NB4 (cell line): Measurements from ENCODE around the gene TADA2B.

Experiments
- CTCF ChIP-seq: IDR thresholded peaks from one replicate; pipeline ENCODE4 v1.5.1; 2012; ENCODE audit warnings: low read depth, low read length
- MAX ChIP-seq: IDR thresholded peaks from 2 replicates; pipeline ENCODE4 v1.6.1; 2011; ENCODE audit warnings: low read depth, low read length
- MYC ChIP-seq: IDR thresholded peaks from 2 replicates; pipeline ENCODE4 v1.6.1; 2011; ENCODE audit warnings: low read depth, low read length
- POLR2A ChIP-seq: IDR thresholded peaks from 2 replicates; pipeline ENCODE4 v1.6.1; 2011; ENCODE audit warnings: mild to moderate bottlenecking; ENCODE audit not compliant: insufficient read length; ENCODE audit errors: extremely low read depth

GRCh38 chr4:7092026-7092425 lies 48.9 kb downstream of the TADA2B start:
- TF ChIP-seq CTCF (no peak), POLR2A (no peak), MAX (no peak), MYC (no peak)
